HepG2 (cell line): ENCODE results near the gene NRAS. TPM values are rescaled to one million over a fixed set of nuclear protein-coding genes. Genes with fewer than 3 reads are reported as not detected.

Experiments
- AHDC1 ChIP-seq: sonication (generic); formaldehyde crosslinking; IDR thresholded peaks from 2 replicates; pipeline ENCODE4 v1.5.1; 2020; ENCODE audit warnings: mild to moderate bottlenecking, missing genetic modification reagents, borderline replicate concordance
- ASH2L ChIP-seq: fragments of 300-600, 200-600 bp; sonication (generic); IDR thresholded peaks from 2 replicates; pipeline ENCODE4 v1.7.0; 2017; ENCODE audit warnings: low read depth, mild to moderate bottlenecking, moderate library complexity, mixed read lengths, low read length; ENCODE audit not compliant: insufficient read length
- HMGXB3 ChIP-seq: sonication (generic); formaldehyde crosslinking; IDR thresholded peaks from 2 replicates; pipeline ENCODE4 v1.4.0; 2020; ENCODE audit warnings: missing genetic modification reagents, borderline replicate concordance
- KLF13 ChIP-seq: sonication (generic); formaldehyde crosslinking; IDR thresholded peaks from 2 replicates; pipeline ENCODE4 v1.4.0; 2020; ENCODE audit warnings: mild to moderate bottlenecking, missing genetic modification reagents
- RXRB ChIP-seq: IDR thresholded peaks from 2 replicates; pipeline ENCODE4 v1.6.1; 2016; ENCODE audit warnings: borderline replicate concordance, missing genetic modification reagents, missing compliant biosample characterization
- SOX5 ChIP-seq: IDR thresholded peaks from 2 replicates; pipeline ENCODE4 v1.6.1; 2016; ENCODE audit warnings: borderline replicate concordance
- THAP11 ChIP-seq: IDR thresholded peaks from 2 replicates; pipeline ENCODE4 v1.6.1; 2016; ENCODE audit warnings: missing biosample characterization, missing genetic modification reagents
- ZBTB2 ChIP-seq: sonication (generic); formaldehyde crosslinking; IDR thresholded peaks from 2 replicates; pipeline ENCODE4 v1.8.0; 2022; ENCODE audit warnings: low read depth, missing genetic modification reagents
- ZBTB38 ChIP-seq: sonication (generic); formaldehyde crosslinking; IDR thresholded peaks from 2 replicates; pipeline ENCODE4 v1.5.1; 2020; ENCODE audit warnings: mild to moderate bottlenecking, missing genetic modification reagents
- ZNF30 ChIP-seq: sonication (generic); formaldehyde crosslinking; IDR thresholded peaks from 2 replicates; pipeline ENCODE4 v1.5.0; 2020; ENCODE audit warnings: mild to moderate bottlenecking, missing genetic modification reagents
- ZNF646 ChIP-seq: sonication (generic); formaldehyde crosslinking; IDR thresholded peaks from 2 replicates; pipeline ENCODE4 v1.9.0; 2021; ENCODE audit warnings: mild to moderate bottlenecking, missing genetic modification reagents
- polyA plus RNA-seq, 8 experiments: library from polyadenylated mRNA; depleted of rRNA in 3 of 8; stranded (reverse) in 7 of 8; unstranded in 1 of 8; fragments of >200 nt; fragmentation: Illumina TruSeq in 4 of 8; extraction: Trizol in 4 of 8; gene quantifications; 2 replicates each; pipeline versions ENCODE4 v1.2.1 to v1.2.3, GENCODE V29; 2011 to 2016; ENCODE audit warnings: low read depth in 4 of 8, missing spikeins in 1 of 8, mixed read lengths in 1 of 8; ENCODE audit not compliant: insufficient read depth in 1 of 8
- total RNA-seq, 5 experiments: library from RNA; depleted of rRNA; stranded (reverse); fragments of >200 nt; fragmentation: Illumina TruSeq; extraction: Trizol; gene quantifications; 2 replicates each; pipeline ENCODE4 v1.2.3, GENCODE V29; 2016; ENCODE audit warnings: low read depth in 1 of 5

Gene NRAS
- total and polyA plus RNA-seq, 2 of the 13 experiments (the other 11 are each of a cell fraction or from before 2014, with no cell fraction given), result 38.6 to 58.8 TPM

- TF ChIP-seq AHDC1 (CRISPR knock-in tag), result peak; percentile 54; the same call in 1 of the 2 replicates
- TF ChIP-seq ZBTB2 (CRISPR knock-in tag), result no peak
- TF ChIP-seq HMGXB3, result no peak
- TF ChIP-seq ASH2L, result no peak
- peak; percentile 51; the same call in 1 of the 2 replicates for TF ChIP-seq ZNF646 (CRISPR knock-in tag)
- TF ChIP-seq THAP11 (CRISPR knock-in tag), result 0 out of 2 replicates have a peak, but pooled peaks have one; percentile 13
- TF ChIP-seq ZBTB38 (CRISPR knock-in tag), result no peak
- peak; percentile 29; the same call in 1 of the 2 replicates for TF ChIP-seq RXRB
- no peak for TF ChIP-seq ZNF30 (CRISPR knock-in tag)
- no peak for TF ChIP-seq KLF13 (CRISPR knock-in tag)
- peak; percentile 50 for TF ChIP-seq SOX5 (CRISPR knock-in tag)
These were observed 3.9 kb upstream of the NRAS start (continued) for GRCh38 chr1:114720492-114720891.
